ENCODE measurements around the gene OSBPL10.

GRCh38 chr3:32003380-32003779 lies 22.3 kb upstream of the OSBPL10 start:
- TF ChIP-seq SNAI2 (CRISPR knock-in tag; IDR thresholded peaks at IDR 0.05) (no peak), ZNF8 (CRISPR knock-in tag; IDR thresholded peaks at IDR 0.05) (no peak), ZFP3 (CRISPR knock-in tag; IDR thresholded peaks at IDR 0.05) (no peak), ARNTL (CRISPR knock-in tag; IDR thresholded peaks at IDR 0.05; ENCODE audit: borderline replicate concordance, low read depth) (no peak)

All from SK-N-SH treated with all-trans-retinoic acid at 6 μM for 48 hours (cell line).